Stimulated activated memory B cell treated with anti-CD40 and anti-IgM and Interleukin-4, amounts not matched to agents 10 μg/mL and 1 μg/mL and 100 μg/mL, for 72 hours (primary cell): ENCODE results near the gene FAM193B.
A peak's percentile ranks its signal among the peaks of the same experiment; 100 is the strongest.

Experiments used
- ATAC-seq: fragments of 150-1000 bp; cut with Tn5 transposase; 2 replicates; pipeline ENCODE4 v1.10.0; 2021
- H3K27ac Mint-ChIP-seq: one replicate; pipeline ENCODE4 v1.8.0; 2022; ENCODE audit warnings: mild to moderate bottlenecking, mixed read lengths
- H3K27me3 Mint-ChIP-seq: one replicate; pipeline ENCODE4 v1.8.0; 2022; ENCODE audit warnings: mixed read lengths
- H3K36me3 Mint-ChIP-seq: one replicate; pipeline ENCODE4 v1.8.0; 2022; ENCODE audit warnings: mixed read lengths
- H3K4me1 Mint-ChIP-seq: one replicate; pipeline ENCODE4 v1.8.0; 2022; ENCODE audit warnings: mixed read lengths
- H3K4me3 Mint-ChIP-seq: one replicate; pipeline ENCODE4 v1.8.0; 2022; ENCODE audit warnings: mild to moderate bottlenecking, moderate library complexity, mixed read lengths
- H3K9me3 Mint-ChIP-seq: one replicate; pipeline ENCODE4 v1.8.0; 2022; ENCODE audit warnings: mixed read lengths

Gene FAM193B

GRCh38 chr5:177516601-177517568 is 37.5 kb downstream of the FAM193B start, which contains the start of gene DDX41:
Gene DDX41, minus strand, starts transcription at chr5:177516961. Its CDS starts 16 bp downstream, at chr5:177516945.
- peak; percentile 93 for ATAC-seq

GRCh38 chr5:177515580-177515979 is 38.8 kb downstream of the FAM193B start:
- no peaks in the 10 kb centered on the region for H3K9me3 Mint-ChIP-seq
- no peak for ATAC-seq
- peak overlapping the region; percentile 87 for H3K4me3 Mint-ChIP-seq
- peak overlapping the region; percentile 80 for H3K27ac Mint-ChIP-seq
- H3K4me1 Mint-ChIP-seq = peaks cover 57% of the 10 kb centered on the region
- H3K36me3 Mint-ChIP-seq = peaks cover 48% of the 10 kb centered on the region
- H3K27me3 Mint-ChIP-seq = no peaks in the 10 kb centered on the region

More at GRCh38 chr5:177516601-177517568, 37.5 kb downstream of the FAM193B start, which contains the start of gene DDX41:
- H3K27ac Mint-ChIP-seq = peak within 1 kb of the TSS; percentile 80
- no peaks in the 10 kb centered on the region for H3K9me3 Mint-ChIP-seq
- peaks cover 48% of the 10 kb centered on the region for H3K36me3 Mint-ChIP-seq
- H3K4me1 Mint-ChIP-seq = peaks cover 59% of the 10 kb centered on the region
- no peaks in the 10 kb centered on the region for H3K27me3 Mint-ChIP-seq
- H3K4me3 Mint-ChIP-seq = peak within 1 kb of the TSS; percentile 87

GRCh38 chr5:177514541-177514940 is 39.8 kb downstream of the FAM193B start:
- no peaks in the 10 kb centered on the region for H3K9me3 Mint-ChIP-seq

GRCh38 chr5:177513500-177513899 is 40.9 kb downstream of the FAM193B start:
- Mint-ChIP-seq H3K27me3 (no peaks in the 10 kb centered on the region), H3K9me3 (no peaks in the 10 kb centered on the region), H3K4me1 (peaks cover 62% of the 10 kb centered on the region), H3K36me3 (peaks cover 49% of the 10 kb centered on the region), H3K4me3 (no peak overlapping the region), H3K27ac (no peak overlapping the region)
- no peak for ATAC-seq

More at GRCh38 chr5:177514541-177514940, 39.8 kb downstream of the FAM193B start:
- Mint-ChIP-seq H3K4me3 (no peak overlapping the region), H3K36me3 (peaks cover 45% of the 10 kb centered on the region), H3K27ac (no peak overlapping the region), H3K27me3 (no peaks in the 10 kb centered on the region), H3K4me1 (peaks cover 57% of the 10 kb centered on the region)
- ATAC-seq = no peak

- H3K27ac Mint-ChIP-seq = no peak overlapping the region
- H3K4me1 Mint-ChIP-seq = peaks cover 68% of the 10 kb centered on the region
- ATAC-seq = no peak
- H3K9me3 Mint-ChIP-seq = no peaks in the 10 kb centered on the region
- no peak overlapping the region for H3K4me3 Mint-ChIP-seq
- peaks cover 52% of the 10 kb centered on the region for H3K36me3 Mint-ChIP-seq
- H3K27me3 Mint-ChIP-seq = no peaks in the 10 kb centered on the region
Measured at GRCh38 chr5:177512736-177513380, 41.5 kb downstream of the FAM193B start.

GRCh38 chr5:177511796-177512675 is 42.3 kb downstream of the FAM193B start:
- H3K9me3 Mint-ChIP-seq = no peaks in the 10 kb centered on the region
- no peaks in the 10 kb centered on the region for H3K27me3 Mint-ChIP-seq
- peaks cover 60% of the 10 kb centered on the region for H3K36me3 Mint-ChIP-seq
- H3K4me3 Mint-ChIP-seq = no peak overlapping the region
- H3K27ac Mint-ChIP-seq = peak overlapping the region; percentile 95
- no peak for ATAC-seq
- H3K4me1 Mint-ChIP-seq = peaks cover 75% of the 10 kb centered on the region

- no peaks in the 10 kb centered on the region for H3K9me3 Mint-ChIP-seq
- peak overlapping the region; percentile 94 for H3K4me3 Mint-ChIP-seq
- no peaks in the 10 kb centered on the region for H3K27me3 Mint-ChIP-seq
- H3K36me3 Mint-ChIP-seq = peaks cover 58% of the 10 kb centered on the region
- no peak for ATAC-seq
- H3K27ac Mint-ChIP-seq = peak overlapping the region; percentile 95
- H3K4me1 Mint-ChIP-seq = peaks cover 70% of the 10 kb centered on the region
Measured at GRCh38 chr5:177511181-177511580, 43.2 kb downstream of the FAM193B start.

- peak overlapping the region; percentile 95 for H3K27ac Mint-ChIP-seq
- peaks cover 58% of the 10 kb centered on the region for H3K36me3 Mint-ChIP-seq
- no peaks in the 10 kb centered on the region for H3K27me3 Mint-ChIP-seq
- H3K9me3 Mint-ChIP-seq = no peaks in the 10 kb centered on the region
- peak overlapping the region; percentile 94 for H3K4me3 Mint-ChIP-seq
- peaks cover 65% of the 10 kb centered on the region for H3K4me1 Mint-ChIP-seq
- peak; percentile 78 for ATAC-seq
Measured at GRCh38 chr5:177510567-177511053, 43.8 kb downstream of the FAM193B start.

- Mint-ChIP-seq H3K27me3 (no peaks in the 10 kb centered on the region), H3K36me3 (peaks cover 64% of the 10 kb centered on the region), H3K4me1 (peaks cover 65% of the 10 kb centered on the region), H3K4me3 (peak overlapping the region; percentile 94), H3K27ac (peak overlapping the region; percentile 95), H3K9me3 (no peaks in the 10 kb centered on the region)
- ATAC-seq = peak; percentile 75
Measured at GRCh38 chr5:177509991-177510566, 44.3 kb downstream of the FAM193B start.

GRCh38 chr5:177509381-177509951 is 44.9 kb downstream of the FAM193B start, which contains the start of gene DOK3:
Gene DOK3, minus strand, starts transcription at chr5:177509826. Its CDS starts 286 bp downstream, at chr5:177509540.
- no peaks in the 10 kb centered on the region for H3K27me3 Mint-ChIP-seq
- peak within 1 kb of the TSS; percentile 95 for H3K27ac Mint-ChIP-seq
- peaks cover 63% of the 10 kb centered on the region for H3K4me1 Mint-ChIP-seq
- H3K4me3 Mint-ChIP-seq = peak within 1 kb of the TSS; percentile 94
- peak; percentile 72 for ATAC-seq
- peaks cover 63% of the 10 kb centered on the region for H3K36me3 Mint-ChIP-seq
- H3K9me3 Mint-ChIP-seq = no peaks in the 10 kb centered on the region

- Mint-ChIP-seq H3K27me3 (no peaks in the 10 kb centered on the region), H3K9me3 (no peaks in the 10 kb centered on the region), H3K4me1 (peaks cover 57% of the 10 kb centered on the region), H3K36me3 (peaks cover 57% of the 10 kb centered on the region), H3K27ac (peak overlapping the region; percentile 95), H3K4me3 (peak overlapping the region; percentile 94)
- peak; percentile 52 for ATAC-seq
Measured at GRCh38 chr5:177508837-177509236, 45.5 kb downstream of the FAM193B start.

GRCh38 chr5:177508221-177508611 is 46.1 kb downstream of the FAM193B start:
- peak overlapping the region; percentile 94 for H3K4me3 Mint-ChIP-seq
- no peaks in the 10 kb centered on the region for H3K27me3 Mint-ChIP-seq
- no peak for ATAC-seq
- H3K9me3 Mint-ChIP-seq = no peaks in the 10 kb centered on the region
- H3K4me1 Mint-ChIP-seq = peaks cover 61% of the 10 kb centered on the region
- peak overlapping the region; percentile 95 for H3K27ac Mint-ChIP-seq
- H3K36me3 Mint-ChIP-seq = peaks cover 50% of the 10 kb centered on the region

GRCh38 chr5:177507596-177508220 is 46.7 kb downstream of the FAM193B start:
- Mint-ChIP-seq H3K9me3 (no peaks in the 10 kb centered on the region), H3K4me3 (peak overlapping the region; percentile 94), H3K4me1 (peaks cover 67% of the 10 kb centered on the region), H3K27ac (peak overlapping the region; percentile 95), H3K27me3 (no peaks in the 10 kb centered on the region), H3K36me3 (peaks cover 48% of the 10 kb centered on the region)
- ATAC-seq = no peak
